Measurements from ENCODE around the gene PTK7.
A peak's percentile ranks its signal among the peaks of the same experiment; 100 is the strongest.

- no peak for TF ChIP-seq ZNF274 (IDR thresholded peaks at IDR 0.05; ENCODE audit: low read depth, low read length)
- peak; percentile 66 for TF ChIP-seq YY1 (IDR thresholded peaks at IDR 0.05; ENCODE audit: insufficient read depth, insufficient read length)
Measured at GRCh38 chr6:43059168-43060033, 16.7 kb upstream of the PTK7 start, which contains the start of the genes KLC4 and MRPL2.
